ENCODE results near the gene KDM4B. TPM values are rescaled to one million over a fixed set of nuclear protein-coding genes. Genes with fewer than 3 reads are reported as not detected.
A peak's percentile ranks its signal among the peaks of the same experiment; 100 is the strongest.

Gene KDM4B
- total RNA-seq, 1 donor from 2014 or later, result 36.4 TPM

DNA sequence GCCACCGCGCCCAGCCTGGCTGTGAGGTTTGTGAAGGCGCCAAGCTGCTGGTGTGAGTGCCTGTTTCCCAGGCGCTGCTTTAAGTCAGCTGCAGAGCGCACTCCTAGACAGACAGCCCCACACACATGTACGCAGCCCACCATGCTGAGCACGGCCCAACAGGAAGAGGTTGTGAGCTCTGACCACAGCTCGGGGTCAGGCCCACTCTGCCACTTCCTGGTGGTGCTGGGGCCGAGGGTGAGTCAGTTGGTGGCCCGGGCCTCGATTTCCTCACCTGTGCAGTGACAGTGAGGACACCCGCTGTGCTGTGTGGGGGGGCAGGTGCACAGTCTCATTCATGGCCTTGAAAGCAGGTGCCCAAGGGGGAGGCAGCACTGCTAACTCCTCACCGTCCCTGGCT is 106.7 kb downstream of the KDM4B start:
- intact Hi-C loops (cut with micrococcal nuclease), result no loop called here
- DNase-seq, result no peak
- no peak for ATAC-seq

DNA sequence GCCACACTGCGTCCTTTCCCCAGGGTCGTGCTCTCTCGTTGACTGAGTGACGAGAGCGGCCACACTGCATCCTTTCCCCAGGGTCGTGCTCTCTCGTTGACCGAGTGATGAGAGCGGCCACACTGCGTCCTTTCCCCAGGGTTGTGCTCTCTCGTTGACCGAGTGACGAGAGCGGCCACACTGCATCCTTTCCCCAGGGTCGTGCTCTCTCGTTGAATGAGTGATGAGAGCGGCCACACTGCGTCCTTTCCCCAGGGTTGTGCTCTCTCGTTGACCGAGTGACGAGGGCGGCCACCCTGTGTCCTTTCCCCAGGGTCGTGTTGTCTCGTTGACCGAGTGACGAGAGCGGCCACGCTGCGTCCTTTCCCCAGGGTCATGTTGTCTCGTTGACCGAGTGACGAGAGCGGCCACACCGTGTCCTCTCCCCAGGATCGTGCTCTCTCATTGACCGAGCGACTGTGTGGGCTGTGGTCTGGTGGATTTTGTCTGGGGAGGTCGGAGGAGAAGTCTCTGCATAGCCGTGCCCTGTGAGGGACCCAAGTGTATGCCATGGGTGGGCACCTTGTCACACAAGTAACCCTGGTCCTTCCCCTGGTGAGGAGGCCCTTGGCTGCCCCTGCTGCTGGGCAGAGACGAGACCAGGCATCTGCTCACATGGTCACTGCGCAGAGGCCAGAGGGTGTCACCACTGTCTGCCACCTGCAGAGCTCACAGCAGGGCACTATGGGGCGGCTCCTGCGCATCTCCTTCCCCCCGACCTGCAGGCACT is 107.7 kb downstream of the KDM4B start:
- no peak for ATAC-seq
- intact Hi-C loops (cut with micrococcal nuclease), result no loop called here
- DNase-seq, result peak; percentile 23

DNA sequence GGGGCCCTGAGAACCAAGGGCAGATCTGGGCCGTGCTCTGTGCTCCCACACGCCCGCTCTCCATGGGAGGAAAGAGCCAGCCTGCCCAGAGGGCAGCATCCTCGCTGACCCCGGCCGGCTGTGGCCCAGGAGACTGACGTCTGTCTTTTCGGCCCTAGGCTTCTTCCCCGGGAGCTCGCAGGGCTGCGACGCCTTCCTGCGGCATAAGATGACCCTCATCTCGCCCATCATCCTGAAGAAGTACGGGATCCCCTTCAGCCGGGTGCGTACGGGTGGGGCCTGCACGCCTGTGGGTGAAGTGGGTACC is 108.2 kb downstream of the KDM4B start:
- ATAC-seq (no peak), DNase-seq (no peak)
- intact Hi-C loops (cut with micrococcal nuclease), result no loop called here

DNA sequence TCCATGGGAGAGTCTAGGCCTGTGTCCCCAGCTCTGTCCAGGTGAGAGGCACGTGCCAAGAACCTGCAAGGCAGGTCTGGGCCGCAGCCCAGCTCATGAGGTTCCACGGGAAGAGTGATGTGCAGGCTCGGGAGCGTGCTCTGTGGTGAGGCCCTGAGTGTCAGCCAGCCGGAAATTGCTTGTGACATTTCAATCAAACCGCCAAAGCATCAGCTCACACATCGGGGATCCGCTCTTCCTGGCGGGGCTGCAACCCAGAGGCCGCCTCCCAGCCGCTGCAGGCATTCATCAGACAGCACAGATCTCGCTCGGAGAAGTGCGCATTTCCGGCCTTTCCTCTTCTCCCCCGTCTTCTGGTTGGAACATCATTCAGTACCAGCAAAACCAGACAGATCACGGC is 109.3 kb downstream of the KDM4B start:
- ATAC-seq, result no peak
- intact Hi-C loops (cut with micrococcal nuclease), result no loop called here
- peak; percentile 23 for DNase-seq

DNA sequence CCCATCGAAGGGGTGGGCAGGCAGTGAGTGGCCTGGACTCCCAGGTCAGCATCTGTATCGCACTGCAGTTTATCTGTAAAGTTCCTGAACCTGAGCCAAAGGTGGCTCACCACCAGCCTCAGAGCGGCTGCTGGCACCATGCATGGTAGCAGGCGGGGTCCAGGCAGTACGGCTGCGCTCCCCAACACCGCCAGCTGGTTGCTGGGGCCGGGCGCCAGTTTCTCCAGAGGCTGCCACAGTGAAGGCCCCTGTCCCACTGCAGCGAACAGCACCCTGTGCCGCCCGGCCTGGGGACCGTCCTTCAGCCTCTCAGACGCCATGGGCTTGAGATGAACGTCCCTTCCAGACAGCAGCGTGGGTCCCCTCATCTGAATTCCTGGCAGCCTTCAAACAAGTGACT is 109.8 kb downstream of the KDM4B start:
- peak; percentile 83 for ATAC-seq

DNA sequence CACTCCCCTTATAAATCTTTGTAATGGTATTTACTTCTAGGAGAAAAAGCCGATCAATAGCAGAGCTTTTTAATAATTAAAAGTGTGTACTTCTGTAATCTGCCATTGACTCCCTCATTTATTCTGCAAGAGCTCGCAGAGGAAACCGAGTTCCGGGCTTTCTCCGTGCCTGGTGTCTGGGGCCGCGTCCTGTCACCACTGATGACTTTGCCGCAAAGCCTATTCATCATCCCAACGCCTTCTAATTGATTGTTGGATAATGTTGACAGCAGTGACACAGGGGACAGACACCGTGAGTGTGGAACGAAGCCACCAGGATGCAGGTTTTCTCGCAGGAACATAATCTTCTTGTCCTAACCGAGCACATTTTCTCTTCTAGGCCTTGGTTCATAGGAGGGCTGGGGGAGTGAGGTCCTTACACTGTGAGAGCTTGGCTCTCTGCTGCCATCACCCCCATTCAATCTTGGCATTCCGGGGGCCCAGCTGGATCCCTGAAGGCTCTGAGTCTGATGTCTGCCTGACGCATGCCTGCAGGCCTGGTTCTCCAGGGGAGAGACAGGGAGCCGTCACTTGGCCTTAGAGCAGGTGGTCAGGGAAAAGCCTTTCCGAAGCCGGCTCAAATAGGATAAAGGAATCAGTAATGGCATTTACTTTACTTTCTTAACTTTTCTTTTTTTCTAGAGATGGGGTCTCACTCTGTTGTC is 110.3 kb downstream of the KDM4B start:
- intact Hi-C loops (cut with micrococcal nuclease), result no loop called here
- no peak for ATAC-seq
- no peak for DNase-seq

More for the DNA sequence above, 109.8 kb downstream of the KDM4B start:
- intact Hi-C loops (cut with micrococcal nuclease), result no loop called here
- DNase-seq, result peak; percentile 72

DNA sequence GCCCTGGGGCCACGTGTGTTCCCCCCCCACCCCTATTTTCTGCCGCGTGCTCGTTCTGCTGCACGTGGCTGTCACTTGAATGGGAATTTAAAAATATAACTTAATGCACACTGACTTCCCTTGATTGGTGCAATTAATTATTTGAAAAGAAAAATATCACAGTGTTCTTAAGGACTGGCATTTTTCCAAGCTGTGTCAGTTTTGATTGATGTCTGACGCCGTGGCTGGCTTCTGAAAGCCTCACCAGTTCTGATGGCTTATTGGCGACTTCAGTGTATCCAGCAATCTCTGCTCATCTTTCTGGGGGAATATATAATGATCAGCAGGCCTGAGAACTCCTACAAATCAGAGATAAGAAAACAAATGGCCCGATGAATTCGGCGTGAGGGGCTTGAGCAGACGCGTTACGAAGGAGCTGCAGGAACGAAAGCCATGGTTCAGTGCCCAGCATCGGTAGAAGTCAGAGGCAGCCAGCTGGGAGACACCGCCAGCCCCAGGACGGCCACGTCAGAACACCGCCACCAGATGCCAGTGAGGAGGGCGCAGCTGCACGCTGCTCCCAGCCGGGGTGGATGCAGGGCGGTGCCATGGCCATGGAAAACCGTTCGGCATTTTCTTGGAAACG is 111.2 kb downstream of the KDM4B start:
- ATAC-seq (no peak), DNase-seq (peak; percentile 28)
- intact Hi-C loops (cut with micrococcal nuclease), result no loop called here

DNA sequence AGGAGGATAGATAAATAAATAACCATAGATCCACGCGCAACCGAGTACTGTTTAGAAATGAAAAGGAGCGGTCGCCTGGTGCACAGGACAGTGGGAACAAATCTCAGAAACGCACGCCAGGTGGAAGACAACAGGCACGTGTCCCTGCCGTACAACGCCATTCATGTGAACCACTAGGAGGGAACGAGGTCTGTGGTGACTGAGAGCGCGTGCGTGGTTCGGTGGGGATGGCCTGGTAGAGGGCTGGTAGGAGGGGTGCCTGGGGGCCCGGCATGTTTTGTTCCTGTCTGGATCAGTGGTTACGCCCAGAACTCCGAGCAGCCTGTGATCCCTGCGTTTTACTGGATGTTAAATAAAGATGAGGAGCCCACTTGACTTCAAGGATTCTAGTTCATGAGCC is 111.9 kb downstream of the KDM4B start:
- DNase-seq, result no peak
- ATAC-seq, result no peak
- intact Hi-C loops (cut with micrococcal nuclease), result no loop called here

DNA sequence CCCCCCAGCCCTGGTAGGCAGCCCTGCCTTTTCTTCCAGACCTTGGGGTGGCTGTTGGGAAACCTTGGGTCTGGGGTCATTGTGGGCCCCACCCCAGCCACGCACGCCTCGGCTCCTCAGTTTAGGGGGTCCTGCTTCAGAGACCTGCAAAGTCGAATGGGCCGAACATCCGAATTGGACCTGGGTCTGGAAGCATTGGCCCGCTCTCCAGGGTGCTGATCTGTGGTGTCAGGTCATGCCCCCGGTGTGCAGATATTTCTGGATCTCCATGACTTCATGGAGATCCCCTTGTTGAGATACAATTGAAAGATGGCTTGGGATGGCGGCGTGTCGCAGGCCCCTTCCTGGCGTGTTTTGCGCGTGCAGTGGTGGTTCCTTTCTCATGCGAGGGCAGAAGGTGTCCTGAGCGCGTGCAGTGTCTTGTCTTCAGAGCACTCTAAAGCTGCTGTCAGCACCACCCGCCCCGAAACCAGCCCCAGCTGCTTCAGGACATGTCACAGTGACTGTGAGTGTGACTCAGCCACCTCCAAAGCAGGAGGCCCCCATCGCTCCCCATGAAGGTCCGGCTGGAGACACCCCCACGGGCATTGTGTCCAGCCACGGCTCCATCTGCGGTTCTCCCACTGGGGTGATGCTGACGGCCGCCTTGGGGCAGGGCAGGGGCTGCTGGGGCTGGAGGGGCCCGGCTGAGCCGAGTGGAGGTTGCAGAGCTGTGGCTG is 112.7 kb downstream of the KDM4B start:
- intact Hi-C loops (cut with micrococcal nuclease), result no loop called here
- no peak for DNase-seq
- ATAC-seq, result no peak

DNA sequence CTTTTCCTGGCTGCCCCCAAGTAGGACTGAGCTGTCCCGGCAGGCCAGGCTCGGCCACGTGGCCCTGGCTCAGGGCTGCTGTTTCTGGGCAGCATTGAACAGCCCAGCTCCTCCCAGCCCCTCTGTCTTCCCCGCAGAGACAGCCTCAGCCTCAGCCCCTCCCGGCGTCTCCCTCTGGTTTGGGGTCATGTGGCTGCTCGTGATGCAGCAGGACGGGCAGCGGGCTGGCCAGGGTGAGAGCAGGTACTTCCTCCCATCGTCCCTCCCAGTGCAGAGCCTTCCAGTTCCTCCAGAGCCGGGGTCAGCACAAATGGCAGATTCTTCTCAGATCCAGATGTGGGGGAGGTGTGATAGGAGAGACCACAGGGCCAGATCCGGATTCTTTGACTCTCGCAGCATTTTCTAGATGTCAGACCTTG is 114.6 kb downstream of the KDM4B start:
- intact Hi-C loops (cut with micrococcal nuclease), result no loop called here
- ATAC-seq (peak; percentile 71), DNase-seq (peak; percentile 53)

DNA sequence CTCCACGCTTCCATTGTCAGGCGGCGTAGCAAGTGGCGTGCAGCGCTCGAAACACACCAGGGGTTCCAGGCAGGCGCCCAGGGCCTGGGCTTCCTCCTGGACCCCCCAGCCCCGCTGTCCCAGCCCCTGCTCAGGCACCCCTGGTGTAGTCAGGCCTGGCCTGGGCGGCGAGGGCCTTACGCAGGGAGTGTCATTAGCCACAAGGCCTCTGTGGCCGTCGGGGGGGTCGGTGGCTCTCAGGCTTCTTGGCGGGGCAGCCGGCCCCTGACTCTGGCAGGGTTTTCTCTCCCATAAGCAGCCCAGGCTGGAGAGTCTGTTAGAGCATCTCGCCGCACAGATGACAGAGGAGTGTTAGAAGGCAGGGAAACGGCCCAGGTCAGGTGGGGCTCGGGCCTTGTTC is 116.7 kb downstream of the KDM4B start:
- DNase-seq (no peak), ATAC-seq (no peak)
- intact Hi-C loops (cut with micrococcal nuclease), result no loop called here

DNA sequence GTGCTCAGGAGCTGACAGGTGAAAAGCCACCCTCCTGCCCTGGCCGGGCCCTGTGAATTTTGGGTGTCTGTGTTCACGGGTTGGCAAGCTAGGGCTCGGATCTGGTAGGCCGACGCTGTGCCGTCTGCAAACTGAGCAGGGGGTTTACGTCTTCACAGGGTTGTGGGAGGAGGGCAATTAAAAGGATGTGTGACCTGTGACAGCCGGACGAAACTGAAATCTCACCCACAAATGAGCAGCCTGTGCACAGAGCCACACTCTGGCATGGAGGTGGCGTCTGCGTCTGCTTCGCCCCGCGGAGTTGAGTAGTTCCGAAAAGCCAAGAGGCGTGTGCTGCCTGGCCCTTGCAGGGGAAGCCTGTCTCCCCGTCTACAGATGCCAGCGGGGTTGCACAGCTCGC is 117.3 kb downstream of the KDM4B start:
- intact Hi-C loops (cut with micrococcal nuclease), result no loop called here
- ATAC-seq, result no peak
- DNase-seq, result no peak

DNA sequence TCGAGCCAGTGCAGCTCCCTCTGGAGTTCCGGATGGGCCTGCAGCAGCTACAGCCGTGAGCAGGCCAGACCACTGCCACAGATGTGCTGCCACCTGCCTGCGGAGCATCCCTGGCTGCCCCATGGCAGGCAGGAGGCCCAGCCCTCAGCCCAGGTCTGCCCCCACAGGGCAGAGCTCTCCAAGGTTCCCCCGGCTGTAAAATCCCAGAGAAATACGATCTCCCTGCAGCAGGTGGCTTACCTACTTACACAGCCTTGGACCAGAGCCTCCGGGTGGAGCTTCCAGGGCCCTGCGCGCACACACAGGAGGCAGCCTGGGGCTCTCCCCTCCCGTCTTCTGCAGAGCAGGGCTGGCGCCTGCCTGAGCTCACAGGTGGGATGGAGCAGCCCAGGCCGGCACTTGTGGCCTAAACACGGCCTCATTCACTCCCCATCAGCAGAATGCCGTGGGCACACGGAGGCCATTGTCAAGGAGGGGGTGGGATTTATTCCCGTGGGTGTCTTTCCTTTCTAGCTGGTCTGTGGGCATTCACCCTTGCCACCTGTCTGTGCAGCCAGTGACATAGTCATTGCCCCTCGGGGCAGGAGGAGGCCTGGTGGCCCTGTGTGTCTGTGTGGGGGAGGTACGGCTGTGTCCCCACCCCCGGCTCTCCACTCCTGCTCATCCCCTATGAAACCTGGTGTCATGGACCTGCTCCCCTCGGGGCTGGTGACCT is 118.0 kb downstream of the KDM4B start:
- DNase-seq (no peak), ATAC-seq (no peak)
- intact Hi-C loops (cut with micrococcal nuclease), result no loop called here

DNA sequence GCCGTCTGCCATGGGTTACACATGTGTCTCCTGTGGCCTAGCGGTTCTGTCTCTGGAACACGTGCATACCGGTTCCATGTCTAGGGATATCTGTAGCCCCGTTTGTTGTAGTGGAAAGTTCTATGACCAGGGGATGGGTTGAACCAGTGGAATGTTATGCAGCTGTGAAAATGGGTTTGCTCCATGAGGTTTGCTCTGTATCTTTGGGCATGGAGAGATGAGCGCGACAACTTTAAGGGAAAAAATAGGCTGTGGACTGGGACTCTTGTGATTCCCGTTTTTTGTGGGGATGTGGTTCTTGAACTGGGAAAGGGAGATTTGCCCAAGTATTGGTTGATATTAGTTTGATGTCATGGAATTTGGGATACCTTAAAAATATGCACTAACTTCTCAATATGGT is 120.4 kb downstream of the KDM4B start:
- intact Hi-C loops (cut with micrococcal nuclease), result no loop called here
- DNase-seq (no peak), ATAC-seq (no peak)

DNA sequence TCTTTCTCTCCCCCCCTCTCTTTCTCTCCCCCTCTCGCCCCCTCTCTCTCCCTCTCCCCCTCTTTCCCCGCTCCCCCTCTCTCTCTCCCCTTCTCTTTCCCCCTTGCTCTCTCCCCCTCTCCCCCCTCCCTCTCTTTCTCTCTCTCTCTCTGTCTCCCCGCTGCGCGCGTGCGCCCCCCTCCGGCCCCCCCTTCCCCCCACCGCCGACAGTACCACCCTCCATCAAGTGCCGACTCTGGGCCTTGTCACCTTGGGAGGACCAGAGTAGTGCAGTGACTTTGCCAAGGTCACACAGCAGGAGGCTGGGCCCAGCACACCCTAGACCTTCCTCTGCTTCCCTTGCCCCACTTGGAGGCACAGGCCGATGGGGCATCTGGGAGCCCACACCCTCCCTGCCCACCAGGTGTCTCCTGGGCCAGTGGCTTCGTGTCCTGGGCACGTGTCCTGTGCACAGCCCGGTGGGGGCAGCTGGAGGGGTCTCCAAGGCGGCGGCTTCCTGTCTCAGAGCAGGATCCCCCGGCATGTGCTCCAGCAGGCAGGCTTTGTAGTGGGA is 121.6 kb downstream of the KDM4B start:
- intact Hi-C loops (cut with micrococcal nuclease), result no loop called here
- DNase-seq (no peak), ATAC-seq (no peak)

DNA sequence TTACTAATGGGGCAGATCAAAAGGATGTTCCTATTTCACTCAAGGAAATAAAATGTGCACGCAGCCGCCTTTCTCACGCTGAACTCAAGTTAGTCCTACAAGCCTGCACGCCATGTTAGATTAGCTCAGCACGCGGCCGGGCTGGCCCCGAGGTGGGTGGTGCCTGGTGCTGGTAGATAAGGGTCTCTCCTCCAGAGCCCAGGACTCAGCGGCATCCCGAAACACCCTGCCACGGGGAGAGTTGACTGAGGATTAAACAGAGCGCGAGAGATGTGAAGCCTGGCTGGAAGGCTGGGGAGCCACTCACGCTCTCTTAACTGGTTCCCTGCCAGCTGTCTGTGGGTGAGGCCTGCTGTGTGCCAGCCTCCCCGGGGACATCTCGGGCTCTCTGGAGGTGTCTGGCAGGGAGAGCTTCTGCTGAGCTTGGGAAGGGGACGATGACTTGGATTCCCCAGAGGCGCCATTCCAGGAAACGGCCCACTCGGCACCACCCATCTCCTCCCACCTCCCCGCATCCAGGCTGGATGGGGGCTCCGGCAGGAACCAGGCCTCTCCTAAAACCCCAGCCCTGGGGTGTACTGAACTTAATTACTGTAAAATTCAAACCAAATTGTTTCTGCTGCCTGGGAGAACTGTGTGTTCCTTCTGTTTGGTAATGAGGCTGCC is 122.2 kb downstream of the KDM4B start:
- intact Hi-C loops (cut with micrococcal nuclease), result no loop called here
- peak; percentile 76 for DNase-seq
- ATAC-seq, result peak; percentile 71

DNA sequence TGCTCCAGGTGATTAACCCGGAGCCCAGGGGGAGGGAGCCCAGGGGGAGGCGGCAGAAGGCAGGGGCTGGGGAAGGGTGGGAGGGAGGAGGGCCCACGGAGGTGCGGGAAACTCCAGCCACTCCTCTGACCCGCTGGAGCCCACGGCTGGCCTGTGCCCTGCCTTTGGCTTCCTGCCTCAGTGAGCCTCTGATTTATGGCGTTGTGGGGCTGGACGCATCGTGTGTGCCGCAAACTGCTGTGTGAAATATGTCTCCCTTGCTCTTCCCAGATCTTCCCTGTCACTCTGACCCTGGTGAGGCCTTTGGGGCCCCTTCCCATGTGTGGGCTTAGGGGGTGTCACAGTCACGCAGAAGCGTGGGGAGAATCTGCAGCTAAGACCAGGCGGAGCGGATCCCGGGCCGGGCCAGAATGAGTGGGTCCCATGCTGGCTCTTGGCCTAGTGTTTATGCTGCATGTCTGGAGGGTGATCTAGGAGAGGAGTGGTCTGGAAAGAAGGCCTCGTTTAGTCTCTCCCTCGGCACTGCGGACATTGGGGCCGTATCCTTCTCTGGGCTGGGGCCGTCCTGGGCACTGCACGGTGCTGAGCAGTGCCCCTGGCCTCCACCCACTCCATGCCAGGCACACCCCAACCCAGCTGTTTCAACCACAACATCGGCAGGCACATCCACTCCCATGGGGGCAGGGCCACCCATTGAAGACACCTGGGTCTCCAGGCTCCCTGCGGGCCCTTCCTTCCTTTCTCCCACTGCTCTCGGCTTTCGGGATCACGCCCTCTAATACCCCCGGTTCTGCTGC is 123.0 kb downstream of the KDM4B start:
- ATAC-seq (peak; percentile 2), DNase-seq (no peak)
- intact Hi-C loops (cut with micrococcal nuclease), result no loop called here

DNA sequence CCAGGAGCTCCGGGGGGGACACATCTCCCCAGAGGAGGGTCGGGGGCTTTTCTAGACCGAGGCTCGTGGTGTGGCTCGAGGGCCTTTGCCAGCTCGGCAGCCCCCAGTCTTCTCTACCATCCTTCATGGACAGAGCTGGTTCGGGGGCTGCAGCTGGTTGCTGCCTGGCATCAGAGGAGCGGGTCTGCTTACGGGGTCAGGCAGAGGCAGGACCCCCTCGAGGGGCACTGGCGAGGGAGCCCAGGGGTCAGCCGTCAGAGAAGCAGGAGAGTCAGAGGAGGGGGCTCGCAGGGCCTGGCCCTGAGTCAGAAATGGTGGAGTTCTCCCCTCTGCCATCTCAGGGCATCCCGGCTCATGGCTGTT is 123.5 kb downstream of the KDM4B start:
- intact Hi-C loops (cut with micrococcal nuclease), result no loop called here
- DNase-seq (no peak), ATAC-seq (no peak)

All from left ventricle myocardium superior (tissue), 1 donor.